ENCODE results near the gene DAPP1. TPM values are rescaled to one million over a fixed set of nuclear protein-coding genes. Genes with fewer than 3 reads are reported as not detected.
"Not testable (repeated sequence)": the region's sequence is repeated elsewhere in the genome, so short reads cannot be mapped to it uniquely, and the experiment has no call there.

DAPP1 gene
- polyA plus RNA-seq, 2 of the 4 experiments (the other 2 are of a cell fraction): 0.03 TPM; not detected in 1

- TF ChIP-seq EHF (CRISPR knock-in tag; IDR thresholded peaks at IDR 0.05) (no peak), HEYL (CRISPR knock-in tag; IDR thresholded peaks at IDR 0.05) (no peak), KDM5A (IDR thresholded peaks at IDR 0.05) (no peak), EP300 (IDR thresholded peaks at IDR 0.05) (no peak), BHLHE40 (IDR thresholded peaks at IDR 0.05; ENCODE audit: low read depth, low read length) (no peak), FOSL2 (IDR thresholded peaks at IDR 0.05) (no peak), FOSL2 (CRISPR knock-in tag; IDR thresholded peaks at IDR 0.05) (no peak)
- TF ChIP-seq, protein P1, sequence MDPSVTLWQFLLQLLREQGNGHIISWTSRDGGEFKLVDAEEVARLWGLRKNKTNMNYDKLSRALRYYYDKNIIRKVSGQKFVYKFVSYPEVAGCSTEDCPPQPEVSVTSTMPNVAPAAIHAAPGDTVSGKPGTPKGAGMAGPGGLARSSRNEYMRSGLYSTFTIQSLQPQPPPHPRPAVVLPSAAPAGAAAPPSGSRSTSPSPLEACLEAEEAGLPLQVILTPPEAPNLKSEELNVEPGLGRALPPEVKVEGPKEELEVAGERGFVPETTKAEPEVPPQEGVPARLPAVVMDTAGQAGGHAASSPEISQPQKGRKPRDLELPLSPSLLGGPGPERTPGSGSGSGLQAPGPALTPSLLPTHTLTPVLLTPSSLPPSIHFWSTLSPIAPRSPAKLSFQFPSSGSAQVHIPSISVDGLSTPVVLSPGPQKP (IDR thresholded peaks at IDR 0.05; ENCODE audit: low read depth, low read length): no peak
- H3K4me3 ChIP-seq: no peak overlapping the region
- CTCF ChIA-PET: interaction anchor here (0.6 kb wide), 1 partner anchor 15 kb away, joined by 6 read pairs; no protein-coding TSS in a partner anchor
- FAIRE-seq: no peak
- no peak overlapping the region for H3K27ac ChIP-seq
- POLR2A ChIA-PET: no interaction called here
- H3K4me2 ChIP-seq: no peak overlapping the region
- 73% methylated on average over 6 of the region's 6 CpGs for WGBS (ENCODE audit: missing lambda C conversion rate)
- ATAC-seq: no peak
- peaks cover 4% of the 10 kb centered on the region; the same call in 2 of the 3 replicates for H3K4me1 ChIP-seq
- DNase-seq (ENCODE audit: low read depth in 1 of 2, low spot score in 1 of 2): no peak
- no peaks in the 10 kb centered on the region for H3K9me3 ChIP-seq
Measured at GRCh38 chr4:99827454-99827853, 10.8 kb downstream of the DAPP1 start.

DNA sequence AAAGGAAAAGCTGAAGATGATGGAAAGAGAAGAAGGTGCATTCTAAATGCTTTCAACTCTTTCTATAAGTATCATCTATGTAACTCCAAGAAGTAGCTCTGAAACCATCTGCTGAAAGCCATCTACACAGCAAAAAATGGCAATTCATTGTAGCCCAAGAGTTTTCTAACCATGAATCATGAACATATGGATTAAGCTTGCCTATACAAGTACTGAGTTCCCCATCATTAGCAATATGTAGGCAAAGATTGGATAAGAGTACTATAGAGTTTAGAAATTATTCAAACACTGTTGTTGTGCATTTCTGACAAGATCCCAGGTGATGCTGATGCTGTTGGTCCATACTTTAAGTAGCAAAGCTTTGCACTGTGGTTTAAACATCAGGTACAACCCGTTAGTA, 11.2 kb downstream of the DAPP1 start:
- H3K4me3 ChIP-seq: no peak overlapping the region
- 41% methylated on average over 1 of the region's 1 CpG for WGBS (ENCODE audit: missing lambda C conversion rate)
- TF ChIP-seq HMGXB4 (CRISPR knock-in tag; IDR thresholded peaks at IDR 0.05; ENCODE audit: borderline replicate concordance): no peak
- no peak for TF ChIP-seq FOXS1 (CRISPR knock-in tag; IDR thresholded peaks at IDR 0.05)
- TF ChIP-seq, protein P1 (IDR thresholded peaks at IDR 0.05; ENCODE audit: low read depth, low read length): no peak
- no peak for TF ChIP-seq EHF (CRISPR knock-in tag; IDR thresholded peaks at IDR 0.05)
- TF ChIP-seq, protein P2, sequence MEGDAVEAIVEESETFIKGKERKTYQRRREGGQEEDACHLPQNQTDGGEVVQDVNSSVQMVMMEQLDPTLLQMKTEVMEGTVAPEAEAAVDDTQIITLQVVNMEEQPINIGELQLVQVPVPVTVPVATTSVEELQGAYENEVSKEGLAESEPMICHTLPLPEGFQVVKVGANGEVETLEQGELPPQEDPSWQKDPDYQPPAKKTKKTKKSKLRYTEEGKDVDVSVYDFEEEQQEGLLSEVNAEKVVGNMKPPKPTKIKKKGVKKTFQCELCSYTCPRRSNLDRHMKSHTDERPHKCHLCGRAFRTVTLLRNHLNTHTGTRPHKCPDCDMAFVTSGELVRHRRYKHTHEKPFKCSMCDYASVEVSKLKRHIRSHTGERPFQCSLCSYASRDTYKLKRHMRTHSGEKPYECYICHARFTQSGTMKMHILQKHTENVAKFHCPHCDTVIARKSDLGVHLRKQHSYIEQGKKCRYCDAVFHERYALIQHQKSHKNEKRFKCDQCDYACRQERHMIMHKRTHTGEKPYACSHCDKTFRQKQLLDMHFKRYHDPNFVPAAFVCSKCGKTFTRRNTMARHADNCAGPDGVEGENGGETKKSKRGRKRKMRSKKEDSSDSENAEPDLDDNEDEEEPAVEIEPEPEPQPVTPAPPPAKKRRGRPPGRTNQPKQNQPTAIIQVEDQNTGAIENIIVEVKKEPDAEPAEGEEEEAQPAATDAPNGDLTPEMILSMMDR (IDR thresholded peaks at IDR 0.05): no peak
- TF ChIP-seq FOSB (CRISPR knock-in tag; IDR thresholded peaks at IDR 0.05): no peak
- TF ChIP-seq, protein P3, sequence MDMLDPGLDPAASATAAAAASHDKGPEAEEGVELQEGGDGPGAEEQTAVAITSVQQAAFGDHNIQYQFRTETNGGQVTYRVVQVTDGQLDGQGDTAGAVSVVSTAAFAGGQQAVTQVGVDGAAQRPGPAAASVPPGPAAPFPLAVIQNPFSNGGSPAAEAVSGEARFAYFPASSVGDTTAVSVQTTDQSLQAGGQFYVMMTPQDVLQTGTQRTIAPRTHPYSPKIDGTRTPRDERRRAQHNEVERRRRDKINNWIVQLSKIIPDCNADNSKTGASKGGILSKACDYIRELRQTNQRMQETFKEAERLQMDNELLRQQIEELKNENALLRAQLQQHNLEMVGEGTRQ (IDR thresholded peaks at IDR 0.05): no peak
- no peak for TF ChIP-seq HOXB13 (CRISPR knock-in tag; IDR thresholded peaks at IDR 0.05; ENCODE audit: low read depth)
- no peaks in the 10 kb centered on the region for H3K9me3 ChIP-seq
- H3K4me1 ChIP-seq: peaks cover 6% of the 10 kb centered on the region; the same call in 2 of the 3 replicates
- H3K27ac ChIP-seq: no peak overlapping the region
- ATAC-seq (no peak), DNase-seq (ENCODE audit: low read depth in 1 of 2, low spot score in 1 of 2) (no peak), FAIRE-seq (no peak)
- ChIA-PET POLR2A (no interaction called here), CTCF (interaction anchor here (0.6 kb wide), 1 partner anchor 14 kb away, joined by 6 read pairs; no protein-coding TSS in a partner anchor)
- H3K4me2 ChIP-seq: no peak overlapping the region

GRCh38 chr4:99828477-99828876, 11.8 kb downstream of the DAPP1 start:
- WGBS (ENCODE audit: missing lambda C conversion rate): 7% methylated on average over 1 of the region's 1 CpG
- ATAC-seq: no peak
- Histone ChIP-seq H3K9me3 (no peaks in the 10 kb centered on the region), H3K27ac (no peak overlapping the region), H3K4me3 (no peak overlapping the region), H3K4me1 (peaks cover 11% of the 10 kb centered on the region; the same call in 2 of the 3 replicates), H3K4me2 (no peak overlapping the region)
- TF ChIP-seq ZSCAN20 (CRISPR knock-in tag; IDR thresholded peaks at IDR 0.05) (no peak), HDAC2 (IDR thresholded peaks at IDR 0.05) (no peak), CHD2 (IDR thresholded peaks at IDR 0.05; ENCODE audit: low read length, partially characterized antibody) (no peak), RFX5 (IDR thresholded peaks at IDR 0.05) (no peak), MYC (IDR thresholded peaks at IDR 0.05; ENCODE audit: borderline replicate concordance, low read length) (no peak)
- TF ChIP-seq, protein P4, sequence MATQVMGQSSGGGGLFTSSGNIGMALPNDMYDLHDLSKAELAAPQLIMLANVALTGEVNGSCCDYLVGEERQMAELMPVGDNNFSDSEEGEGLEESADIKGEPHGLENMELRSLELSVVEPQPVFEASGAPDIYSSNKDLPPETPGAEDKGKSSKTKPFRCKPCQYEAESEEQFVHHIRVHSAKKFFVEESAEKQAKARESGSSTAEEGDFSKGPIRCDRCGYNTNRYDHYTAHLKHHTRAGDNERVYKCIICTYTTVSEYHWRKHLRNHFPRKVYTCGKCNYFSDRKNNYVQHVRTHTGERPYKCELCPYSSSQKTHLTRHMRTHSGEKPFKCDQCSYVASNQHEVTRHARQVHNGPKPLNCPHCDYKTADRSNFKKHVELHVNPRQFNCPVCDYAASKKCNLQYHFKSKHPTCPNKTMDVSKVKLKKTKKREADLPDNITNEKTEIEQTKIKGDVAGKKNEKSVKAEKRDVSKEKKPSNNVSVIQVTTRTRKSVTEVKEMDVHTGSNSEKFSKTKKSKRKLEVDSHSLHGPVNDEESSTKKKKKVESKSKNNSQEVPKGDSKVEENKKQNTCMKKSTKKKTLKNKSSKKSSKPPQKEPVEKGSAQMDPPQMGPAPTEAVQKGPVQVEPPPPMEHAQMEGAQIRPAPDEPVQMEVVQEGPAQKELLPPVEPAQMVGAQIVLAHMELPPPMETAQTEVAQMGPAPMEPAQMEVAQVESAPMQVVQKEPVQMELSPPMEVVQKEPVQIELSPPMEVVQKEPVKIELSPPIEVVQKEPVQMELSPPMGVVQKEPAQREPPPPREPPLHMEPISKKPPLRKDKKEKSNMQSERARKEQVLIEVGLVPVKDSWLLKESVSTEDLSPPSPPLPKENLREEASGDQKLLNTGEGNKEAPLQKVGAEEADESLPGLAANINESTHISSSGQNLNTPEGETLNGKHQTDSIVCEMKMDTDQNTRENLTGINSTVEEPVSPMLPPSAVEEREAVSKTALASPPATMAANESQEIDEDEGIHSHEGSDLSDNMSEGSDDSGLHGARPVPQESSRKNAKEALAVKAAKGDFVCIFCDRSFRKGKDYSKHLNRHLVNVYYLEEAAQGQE (IDR thresholded peaks at IDR 0.05): no peak
- no peak for FAIRE-seq
- CTCF ChIA-PET: no interaction called here
- DNase-seq (ENCODE audit: low read depth in 1 of 2, low spot score in 1 of 2): no peak
- POLR2A ChIA-PET: no interaction called here

- H3K27ac ChIP-seq; DNase-seq (ENCODE audit: low read depth in 1 of 2, low spot score in 1 of 2); H3K4me2 ChIP-seq; H3K9me3 ChIP-seq; FAIRE-seq; H3K4me3 ChIP-seq; CTCF ChIA-PET; POLR2A ChIA-PET; ATAC-seq: not testable (repeated sequence)
- peaks cover 13% of the 10 kb centered on the region; the same call in 2 of the 3 replicates for H3K4me1 ChIP-seq
- WGBS (ENCODE audit: missing lambda C conversion rate): 94% methylated on average over 5 of the region's 5 CpGs
Measured at GRCh38 chr4:99830051-99830450, 13.4 kb downstream of the DAPP1 start.

Measured in A549 (cell line).